HepG2 (cell line): Measurements from ENCODE around the gene TOMM6. TPM values are rescaled to one million over a fixed set of nuclear protein-coding genes. Genes with fewer than 3 reads are reported as not detected.

ENCODE experiments used
- AFF4 ChIP-seq: sonication (generic); formaldehyde crosslinking; IDR thresholded peaks from 2 replicates; pipeline ENCODE4 v1.4.0; 2020; ENCODE audit warnings: missing genetic modification reagents
- ELF1 ChIP-seq: sonication (generic); formaldehyde crosslinking; IDR thresholded peaks from 2 replicates; pipeline ENCODE4 v1.4.0; 2020; ENCODE audit warnings: missing genetic modification reagents
- GATAD1 ChIP-seq: IDR thresholded peaks from 2 replicates; pipeline ENCODE4 v1.6.1; 2016; ENCODE audit warnings: missing genetic modification reagents, missing compliant biosample characterization
- HOXA5 ChIP-seq: sonication (generic); formaldehyde crosslinking; IDR thresholded peaks from 2 replicates; pipeline ENCODE4 v1.4.0; 2020; ENCODE audit warnings: missing genetic modification reagents
- ISL2 ChIP-seq: sonication (generic); formaldehyde crosslinking; IDR thresholded peaks from 2 replicates; pipeline ENCODE4 v1.5.0; 2020; ENCODE audit warnings: missing genetic modification reagents
- KAT7 ChIP-seq: IDR thresholded peaks from 2 replicates; pipeline ENCODE4 v1.6.1; 2018; ENCODE audit warnings: borderline replicate concordance, missing compliant biosample characterization
- KLF12 ChIP-seq: sonication (generic); formaldehyde crosslinking; IDR thresholded peaks from 2 replicates; pipeline ENCODE4 v1.4.0; 2020; ENCODE audit warnings: missing genetic modification reagents, borderline replicate concordance
- KLF15 ChIP-seq: sonication (generic); formaldehyde crosslinking; IDR thresholded peaks from 2 replicates; pipeline ENCODE4 v1.8.1; 2023; ENCODE audit warnings: borderline replicate concordance, mild to moderate bottlenecking, inconsistent platforms, missing genetic modification reagents, mixed read lengths
- MED8 ChIP-seq: sonication (generic); formaldehyde crosslinking; IDR thresholded peaks from 2 replicates; pipeline ENCODE4 v1.8.1; 2023; ENCODE audit warnings: mild to moderate bottlenecking, missing genetic modification reagents; ENCODE audit not compliant: insufficient replicate concordance
- MNT ChIP-seq: fragments of 450-650 bp; IDR thresholded peaks from 2 replicates; pipeline ENCODE4 v1.6.1; 2016
- MYNN ChIP-seq: sonication (generic); formaldehyde crosslinking; IDR thresholded peaks from 2 replicates; pipeline ENCODE4 v1.4.0; 2020; ENCODE audit warnings: mild to moderate bottlenecking, low read depth, missing genetic modification reagents
- RBFOX2 ChIP-seq: fragments of 200-400 bp; formaldehyde crosslinking; IDR thresholded peaks from 2 replicates; pipeline ENCODE4 v1.6.1; 2017; ENCODE audit warnings: low read depth, mild to moderate bottlenecking, low read length
- ZKSCAN8 ChIP-seq: IDR thresholded peaks from 2 replicates; pipeline ENCODE4 v1.6.1; 2016; ENCODE audit warnings: borderline replicate concordance, missing genetic modification reagents, missing compliant biosample characterization
- ZNF124 ChIP-seq: sonication (generic); formaldehyde crosslinking; IDR thresholded peaks from 2 replicates; pipeline ENCODE4 v1.4.0; 2020; ENCODE audit warnings: missing genetic modification reagents
- ZNF136 ChIP-seq: sonication (generic); formaldehyde crosslinking; IDR thresholded peaks from 2 replicates; pipeline ENCODE4 v1.8.1; 2022; ENCODE audit warnings: low read depth, mild to moderate bottlenecking, moderate library complexity, missing genetic modification reagents
- ZNF331 ChIP-seq: sonication (generic); formaldehyde crosslinking; IDR thresholded peaks from 2 replicates; pipeline ENCODE4 v1.4.0; 2020; ENCODE audit warnings: missing genetic modification reagents
- ZNF333 ChIP-seq: sonication (generic); formaldehyde crosslinking; IDR thresholded peaks from 2 replicates; pipeline ENCODE4 v1.4.0; 2020; ENCODE audit warnings: mild to moderate bottlenecking, missing genetic modification reagents, borderline replicate concordance
- ZNF570 ChIP-seq: sonication (generic); formaldehyde crosslinking; IDR thresholded peaks from 2 replicates; pipeline ENCODE4 v1.4.0; 2020; ENCODE audit warnings: mild to moderate bottlenecking, missing genetic modification reagents, borderline replicate concordance
- ZNF580 ChIP-seq: IDR thresholded peaks from 2 replicates; pipeline ENCODE4 v1.6.1; 2016; ENCODE audit warnings: low read depth, borderline replicate concordance
- ZNF776 ChIP-seq: sonication (generic); formaldehyde crosslinking; IDR thresholded peaks from 2 replicates; pipeline ENCODE4 v1.4.0; 2020; ENCODE audit warnings: mild to moderate bottlenecking, missing genetic modification reagents
- ZNF883 ChIP-seq: sonication (generic); formaldehyde crosslinking; IDR thresholded peaks from 2 replicates; pipeline ENCODE4 v1.5.1; 2020; ENCODE audit warnings: mild to moderate bottlenecking, missing genetic modification reagents; ENCODE audit errors: not compliant biosample characterization
- ZNF891 ChIP-seq: sonication (generic); formaldehyde crosslinking; IDR thresholded peaks from 2 replicates; pipeline ENCODE4 v1.5.0; 2020; ENCODE audit warnings: mild to moderate bottlenecking, missing genetic modification reagents
- polyA plus RNA-seq, 8 experiments: library from polyadenylated mRNA; depleted of rRNA in 3 of 8; stranded (reverse) in 7 of 8; unstranded in 1 of 8; fragments of >200 nt; fragmentation: Illumina TruSeq in 4 of 8; extraction: Trizol in 4 of 8; gene quantifications; 2 replicates each; pipeline versions ENCODE4 v1.2.1 to v1.2.3, GENCODE V29; 2011 to 2016; ENCODE audit warnings: low read depth in 4 of 8, missing spikeins in 1 of 8, mixed read lengths in 1 of 8; ENCODE audit not compliant: insufficient read depth in 1 of 8
- total RNA-seq, 5 experiments: library from RNA; depleted of rRNA; stranded (reverse); fragments of >200 nt; fragmentation: Illumina TruSeq; extraction: Trizol; gene quantifications; 2 replicates each; pipeline ENCODE4 v1.2.3, GENCODE V29; 2016; ENCODE audit warnings: low read depth in 1 of 5
- TF ChIP-seq, protein P1 (sequence below): sonication (generic); formaldehyde crosslinking; conservative IDR thresholded peaks from 2 replicates; pipeline ENCODE4 v1.8.0; 2022; ENCODE audit warnings: mild to moderate bottlenecking, moderate library complexity, missing genetic modification reagents

The TOMM6 gene
- total and polyA plus RNA-seq, 2 of the 13 experiments (the other 11 are each of a cell fraction or from before 2014, with no cell fraction given) = 320 to 321 TPM

DNA sequence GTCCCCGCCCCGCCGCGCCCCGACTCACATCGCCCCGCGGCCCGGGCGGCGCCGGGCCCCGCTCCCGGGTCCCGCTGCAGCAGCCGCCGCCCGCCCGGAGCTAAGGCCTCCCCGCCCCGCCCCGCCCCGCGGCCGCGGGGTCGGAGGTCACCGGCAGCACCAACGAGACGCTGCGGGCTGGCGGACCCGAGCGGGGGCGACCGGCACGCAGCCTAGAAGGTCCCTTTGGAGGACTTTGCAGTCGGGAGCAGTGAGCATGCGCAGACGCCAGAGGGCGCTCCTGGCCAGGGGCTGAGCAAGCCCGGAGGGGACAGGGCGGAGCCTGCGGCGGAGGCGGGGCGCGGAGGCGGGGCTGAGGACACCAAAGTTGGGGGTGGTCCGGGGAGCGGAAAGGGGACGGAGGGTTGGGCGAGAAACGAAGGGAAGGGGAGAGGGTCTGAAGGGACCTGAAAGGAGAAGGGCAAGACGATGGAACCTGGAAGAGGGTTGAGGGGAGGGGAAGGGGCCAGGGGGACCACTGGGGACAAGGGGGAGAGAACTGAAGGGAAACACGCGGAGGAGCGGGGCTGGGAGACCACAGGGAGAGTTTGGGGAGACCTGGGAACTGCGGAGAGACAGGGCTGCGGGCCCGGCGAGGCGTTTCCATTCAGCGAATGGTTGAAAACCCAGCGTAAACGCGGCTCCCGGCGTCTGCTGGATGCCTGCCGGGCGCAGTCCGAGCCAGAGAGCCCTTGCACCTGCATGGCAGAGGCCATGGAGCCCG lies 7.5 kb upstream of the TOMM6 start, which contains the start of gene FRS3 (continued):
- TF ChIP-seq AFF4 (CRISPR knock-in tag) = no peak
- peak; percentile 57 for TF ChIP-seq ZNF883 (CRISPR knock-in tag)
- TF ChIP-seq HOXA5 = peak; percentile 79
- peak; percentile 89 for TF ChIP-seq ZNF331
- TF ChIP-seq KLF15 = no peak
- TF ChIP-seq ZNF136 (CRISPR knock-in tag) = 0 out of 2 replicates have a peak, but pooled peaks have one; percentile 35
- peak; percentile 57; the same call in 1 of the 2 replicates for TF ChIP-seq ISL2 (CRISPR knock-in tag)
- TF ChIP-seq MYNN (CRISPR knock-in tag) = 0 out of 2 replicates have a peak, but pooled peaks have one; percentile 19
- TF ChIP-seq MNT = peak; percentile 22; the same call in 1 of the 2 replicates
- TF ChIP-seq, protein P1, sequence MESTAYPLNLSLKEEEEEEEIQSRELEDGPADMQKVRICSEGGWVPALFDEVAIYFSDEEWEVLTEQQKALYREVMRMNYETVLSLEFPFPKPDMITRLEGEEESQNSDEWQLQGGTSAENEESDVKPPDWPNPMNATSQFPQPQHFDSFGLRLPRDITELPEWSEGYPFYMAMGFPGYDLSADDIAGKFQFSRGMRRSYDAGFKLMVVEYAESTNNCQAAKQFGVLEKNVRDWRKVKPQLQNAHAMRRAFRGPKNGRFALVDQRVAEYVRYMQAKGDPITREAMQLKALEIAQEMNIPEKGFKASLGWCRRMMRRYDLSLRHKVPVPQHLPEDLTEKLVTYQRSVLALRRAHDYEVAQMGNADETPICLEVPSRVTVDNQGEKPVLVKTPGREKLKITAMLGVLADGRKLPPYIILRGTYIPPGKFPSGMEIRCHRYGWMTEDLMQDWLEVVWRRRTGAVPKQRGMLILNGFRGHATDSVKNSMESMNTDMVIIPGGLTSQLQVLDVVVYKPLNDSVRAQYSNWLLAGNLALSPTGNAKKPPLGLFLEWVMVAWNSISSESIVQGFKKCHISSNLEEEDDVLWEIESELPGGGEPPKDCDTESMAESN (CRISPR knock-in tag) = peak; percentile 98
- TF ChIP-seq ZNF580 (CRISPR knock-in tag) = peak; percentile 88
- TF ChIP-seq ZNF776 = no peak
- TF ChIP-seq GATAD1 (CRISPR knock-in tag) = peak; percentile 95
- no peak for TF ChIP-seq KLF12 (CRISPR knock-in tag)
- TF ChIP-seq RBFOX2 = peak; percentile 83
- peak; percentile 54; the same call in 1 of the 2 replicates for TF ChIP-seq ZNF124 (CRISPR knock-in tag)
- TF ChIP-seq ZNF333 (CRISPR knock-in tag) = no peak; the same call in 1 of the 2 replicates
- TF ChIP-seq ZKSCAN8 (CRISPR knock-in tag) = peak; percentile 59; the same call in 1 of the 2 replicates
- TF ChIP-seq KAT7 (CRISPR knock-in tag) = peak; percentile 97; the same call in 1 of the 2 replicates
- TF ChIP-seq ELF1 (CRISPR knock-in tag) = peak; percentile 74
- peak; percentile 78 for TF ChIP-seq ZNF891 (CRISPR knock-in tag)
- peak; percentile 52 for TF ChIP-seq MED8 (CRISPR knock-in tag)
- 0 out of 2 replicates have a peak, but pooled peaks have one; percentile 34 for TF ChIP-seq ZNF570 (CRISPR knock-in tag)
